Sigmoid colon (tissue), 7 donors: Measurements from ENCODE around the gene GPHN. TPM values are rescaled to one million over a fixed set of nuclear protein-coding genes. Genes with fewer than 3 reads are reported as not detected.

Source experiments
- DNase-seq: peaks from one replicate; pipeline ENCODE4 v3.0.0-alpha.2; 2019
- H3K27ac ChIP-seq, 4 donors: fragments of 200-600 bp; sonication (generic); one replicate each; pipeline ENCODE4 v1.5.1; 2016 to 2019; ENCODE audit warnings: mild to moderate bottlenecking in 1 of 4
- H3K27me3 ChIP-seq, 3 donors: fragments of 200-600 bp; sonication (generic); one replicate each; pipeline ENCODE4 v1.5.1; 2019; ENCODE audit warnings: mild to moderate bottlenecking in 1 of 3
- H3K36me3 ChIP-seq, 4 donors: fragments of 200-600 bp; sonication (generic); one replicate each; pipeline ENCODE4 v1.5.1; 2016 to 2019
- H3K4me1 ChIP-seq, 4 donors: fragments of 200-600 bp; sonication (generic); one replicate each; pipeline ENCODE4 v1.5.1; 2017 to 2019
- H3K4me3 ChIP-seq, 4 donors: fragments of 200-600 bp; sonication (generic); one replicate each; pipeline ENCODE4 v1.5.1; 2017 to 2019; ENCODE audit warnings: mild to moderate bottlenecking in 2 of 4, moderate library complexity in 1 of 4
- H3K9me3 ChIP-seq, 4 donors: fragments of 200-600 bp in 3 of 4; sonication (generic) in 3 of 4; one replicate each; pipeline versions ENCODE4 v1.5.1 to v1.6.1; 2013 to 2019
- CTCF ChIP-seq, 4 experiments: fragments of 450-650 bp in 3 of 4; fragments of 200-600 bp in 1 of 4; IDR thresholded peaks; one replicate each; pipeline ENCODE4 v1.5.1; 2016 to 2019; ENCODE audit warnings: antibody characterized with exemption in 4 of 4, mild to moderate bottlenecking in 3 of 4, moderate library complexity in 2 of 4
- EP300 ChIP-seq, 4 donors: sonication (generic); formaldehyde crosslinking; IDR thresholded peaks; one replicate each; pipeline ENCODE4 v1.6.1; 2017; ENCODE audit warnings: antibody characterized with exemption in 4 of 4
- POLR2A ChIP-seq, 2 donors: fragments of 450-650 bp; IDR thresholded peaks; one replicate each; pipeline ENCODE4 v1.6.1; 2016; ENCODE audit warnings: antibody characterized with exemption in 2 of 2, mild to moderate bottlenecking in 2 of 2, moderate library complexity in 2 of 2
- POLR2AphosphoS5 ChIP-seq, 4 donors: sonication (generic); formaldehyde crosslinking; IDR thresholded peaks; one replicate each; pipeline ENCODE4 v1.6.1; 2017; ENCODE audit warnings: antibody characterized with exemption in 4 of 4
- WGBS, 2 donors: extraction: QIAGEN DNeasy Blood & Tissue Kit; methylation state at CpG; one replicate each; pipeline ENCODE4 v1.1.7; 2013; 5-methylcytosine and 5-hydroxymethylcytosine counted together
- intact Hi-C: fragments of 100-400 bp; cut with DNase I; formaldehyde crosslinking; loops from one replicate; pipeline ENCODE4 v1.15.1; 2023
- polyA plus RNA-seq, 3 donors: library from polyadenylated mRNA; stranded (reverse); fragments of 200-250 nt; gene quantifications; one replicate each; pipeline ENCODE4 v1.2.3, GENCODE V29; 2013
- total RNA-seq, 4 donors: library from RNA; depleted of rRNA; stranded (reverse); fragments of >200 nt; gene quantifications; one replicate each; pipeline ENCODE4 v1.1.0, GENCODE V29; 2016
- donor health status: healthy with polysubstance abuse.
- donor health status: Bipolar disorder and iron deficiency.
- donor health status: healthy.

Gene GPHN
- total and polyA plus RNA-seq, 7 donors: 5.4 to 20.3 (median 14.1) TPM

GRCh38 chr14:67031920-67032774, 524.2 kb downstream of the GPHN start:
- no peaks in the 10 kb centered on the region for H3K36me3 ChIP-seq
- 95 to 98% methylated on average over 3 of the region's 3 CpGs for WGBS, 2 donors
- H3K4me3 ChIP-seq: no peak overlapping the region
- peaks cover 0 to 3% (median 0%) of the 10 kb centered on the region in 4 donors for H3K9me3 ChIP-seq
- no peak overlapping the region for H3K27ac ChIP-seq
- no peak for DNase-seq
- TF ChIP-seq EP300 (IDR thresholded peaks at IDR 0.05) (no peak), POLR2A (IDR thresholded peaks at IDR 0.05) (no peak), POLR2AphosphoS5 (IDR thresholded peaks at IDR 0.05) (no peak), CTCF (IDR thresholded peaks at IDR 0.05) (no peak)
- intact Hi-C loops: no loop called here
- H3K4me1 ChIP-seq: no peaks in the 10 kb centered on the region
- H3K27me3 ChIP-seq: no peaks in the 10 kb centered on the region

GRCh38 chr14:67045440-67045839, 537.5 kb downstream of the GPHN start:
- Histone ChIP-seq H3K27me3 (no peaks in the 10 kb centered on the region), H3K4me1 (no peaks in the 10 kb centered on the region), H3K36me3 (no peaks in the 10 kb centered on the region), H3K27ac (no peak overlapping the region), H3K4me3 (no peak overlapping the region), H3K9me3 (peaks cover 0 to 5% (median 0%) of the 10 kb centered on the region in 4 donors)
- TF ChIP-seq CTCF (IDR thresholded peaks at IDR 0.05) (no peak), POLR2AphosphoS5 (IDR thresholded peaks at IDR 0.05) (no peak), EP300 (IDR thresholded peaks at IDR 0.05) (no peak), POLR2A (IDR thresholded peaks at IDR 0.05) (no peak)
- DNase-seq: no peak
- intact Hi-C loops: no loop called here

GRCh38 chr14:67050896-67051295, 542.9 kb downstream of the GPHN start:
- 98 to 99% methylated on average over 5 of the region's 5 CpGs for WGBS, 2 donors
- intact Hi-C loops: no loop called here

GRCh38 chr14:67056684-67057083, 548.7 kb downstream of the GPHN start:
- intact Hi-C loops: no loop called here
- TF ChIP-seq POLR2A (IDR thresholded peaks at IDR 0.05) (no peak), POLR2AphosphoS5 (IDR thresholded peaks at IDR 0.05) (no peak), EP300 (IDR thresholded peaks at IDR 0.05) (no peak), CTCF (IDR thresholded peaks at IDR 0.05) (no peak)
- WGBS, 2 donors: 96 to 97% methylated on average over 21 of the region's 21 CpGs

More at GRCh38 chr14:67050896-67051295, 542.9 kb downstream of the GPHN start:
- no peak overlapping the region for H3K4me3 ChIP-seq
- no peak for TF ChIP-seq POLR2A (IDR thresholded peaks at IDR 0.05)
- TF ChIP-seq CTCF (IDR thresholded peaks at IDR 0.05): no peak
- no peak for TF ChIP-seq POLR2AphosphoS5 (IDR thresholded peaks at IDR 0.05)
- no peak for TF ChIP-seq EP300 (IDR thresholded peaks at IDR 0.05)
- H3K36me3 ChIP-seq: no peaks in the 10 kb centered on the region
- DNase-seq: peak; percentile 60
- H3K27ac ChIP-seq: no peak overlapping the region
- no peaks in the 10 kb centered on the region for H3K4me1 ChIP-seq
- H3K27me3 ChIP-seq: no peaks in the 10 kb centered on the region
- no peaks in the 10 kb centered on the region for H3K9me3 ChIP-seq

More at GRCh38 chr14:67056684-67057083, 548.7 kb downstream of the GPHN start:
- no peaks in the 10 kb centered on the region for H3K27me3 ChIP-seq
- H3K36me3 ChIP-seq: peaks cover 0 to 6% (median 0%) of the 10 kb centered on the region in 4 donors
- no peak overlapping the region for H3K4me3 ChIP-seq
- H3K27ac ChIP-seq: no peak overlapping the region
- H3K4me1 ChIP-seq: no peaks in the 10 kb centered on the region
- DNase-seq: no peak
- no peaks in the 10 kb centered on the region for H3K9me3 ChIP-seq
